ENCODE results near the gene PTPRG. TPM values are rescaled to one million over a fixed set of nuclear protein-coding genes. Genes with fewer than 3 reads are reported as not detected.

The PTPRG gene
- total RNA-seq, 1 donor from 2014 or later, result 124 TPM

DNA sequence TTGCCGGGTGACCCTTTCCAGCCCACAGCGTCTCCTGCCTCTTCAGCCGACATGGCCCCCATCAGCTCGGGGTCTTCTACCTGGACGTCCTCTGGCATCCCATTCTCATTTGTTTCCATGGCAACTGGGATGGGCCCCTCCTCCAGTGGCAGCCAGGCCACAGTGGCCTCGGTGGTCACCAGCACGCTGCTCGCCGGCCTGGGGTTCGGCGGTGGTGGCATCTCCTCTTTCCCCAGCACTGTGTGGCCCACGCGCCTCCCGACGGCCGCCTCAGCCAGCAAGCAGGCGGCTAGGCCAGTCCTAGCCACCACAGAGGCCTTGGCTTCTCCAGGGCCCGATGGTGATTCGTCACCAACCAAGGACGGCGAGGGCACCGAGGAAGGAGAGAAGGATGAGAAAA is 641.8 kb downstream of the PTPRG start:
- no peak for DNase-seq (ENCODE audit: low spot score)

DNA sequence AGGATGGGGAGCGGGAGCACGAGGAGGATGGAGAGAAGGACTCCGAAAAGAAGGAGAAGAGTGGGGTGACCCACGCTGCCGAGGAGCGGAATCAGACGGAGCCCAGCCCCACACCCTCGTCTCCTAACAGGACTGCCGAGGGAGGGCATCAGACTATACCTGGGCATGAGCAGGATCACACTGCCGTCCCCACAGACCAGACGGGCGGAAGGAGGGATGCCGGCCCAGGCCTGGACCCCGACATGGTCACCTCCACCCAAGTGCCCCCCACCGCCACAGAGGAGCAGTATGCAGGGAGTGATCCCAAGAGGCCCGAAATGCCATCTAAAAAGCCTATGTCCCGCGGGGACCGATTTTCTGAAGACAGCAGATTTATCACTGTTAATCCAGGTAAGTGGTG is 642.2 kb downstream of the PTPRG start:
- no peak for DNase-seq (ENCODE audit: low spot score)

DNA sequence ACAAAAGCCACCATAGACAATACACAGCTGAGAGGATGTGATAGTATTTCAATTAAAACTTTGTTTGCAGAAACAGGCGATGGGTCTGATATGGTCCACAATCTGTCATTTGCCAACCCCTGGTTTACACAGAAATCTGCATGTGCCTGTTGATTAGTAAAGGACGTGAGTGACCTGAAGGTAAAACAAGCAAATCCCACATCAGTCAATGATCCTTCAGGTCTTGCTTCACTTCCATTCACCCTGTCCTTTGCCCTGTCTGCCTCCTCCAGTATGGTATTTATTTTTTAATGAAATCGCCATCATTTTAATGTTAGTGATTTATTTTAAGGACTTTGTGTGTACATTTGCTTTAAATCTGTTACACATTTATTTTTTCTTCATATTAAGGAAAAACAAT is 645.8 kb downstream of the PTPRG start:
- DNase-seq (ENCODE audit: low spot score), result no peak

DNA sequence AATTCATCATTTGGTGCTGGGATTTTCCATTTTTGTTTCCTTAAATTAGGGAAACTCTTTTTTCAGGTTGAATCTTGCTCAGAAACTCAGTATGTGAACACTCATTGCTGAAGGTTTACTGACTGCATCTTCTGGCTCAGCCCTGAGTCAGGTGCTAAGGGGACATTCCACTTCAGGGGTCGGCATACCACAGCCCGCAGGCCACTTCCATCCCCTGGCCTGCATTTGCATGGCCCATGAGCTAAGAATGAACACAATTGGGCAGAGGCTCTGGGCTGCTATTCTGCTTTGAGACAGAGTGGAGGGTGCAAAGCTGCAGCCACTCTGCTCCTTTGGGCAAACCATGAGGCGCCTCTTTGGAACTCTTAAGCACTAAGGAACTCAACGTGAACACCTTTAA is 647.0 kb downstream of the PTPRG start:
- DNase-seq (ENCODE audit: low spot score), result no peak

DNA sequence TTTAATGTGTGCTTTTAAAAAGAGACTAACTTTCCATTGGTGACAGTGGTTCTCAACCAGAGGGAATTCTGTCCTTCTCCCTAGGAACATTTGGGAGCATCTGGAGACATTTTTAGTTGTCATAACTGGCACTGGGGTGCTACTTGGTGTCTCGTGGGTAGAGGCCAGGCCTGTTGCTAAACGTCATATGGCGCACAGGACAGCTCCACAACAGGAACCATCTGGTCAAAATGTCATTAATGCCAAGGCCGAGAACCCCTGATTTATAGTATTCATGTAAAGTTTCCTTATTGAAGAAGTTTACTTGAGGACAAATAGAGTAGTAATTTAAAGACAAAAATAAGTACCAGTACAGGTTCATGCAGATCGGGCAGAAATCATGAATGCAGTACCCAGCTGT is 647.7 kb downstream of the PTPRG start:
- DNase-seq (ENCODE audit: low spot score), result no peak

DNA sequence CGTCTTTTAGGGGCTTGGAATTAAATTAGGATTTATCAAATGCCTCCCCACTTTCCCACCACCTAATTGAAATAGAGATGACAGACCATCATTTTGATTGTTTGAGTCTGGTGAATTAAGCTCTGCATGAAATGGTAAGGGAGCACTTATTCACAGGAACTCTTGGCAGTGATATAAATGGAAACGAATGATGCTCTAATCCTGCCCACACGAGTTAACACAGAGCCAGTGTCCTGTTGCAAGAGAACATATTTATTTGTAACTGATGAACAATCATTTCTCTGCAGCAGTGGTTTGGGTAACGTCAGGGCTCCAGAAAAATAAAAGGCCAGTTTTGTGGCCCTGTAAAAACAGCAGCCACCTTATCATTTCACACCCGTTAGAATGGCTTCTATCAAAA is 648.6 kb downstream of the PTPRG start:
- no peak for DNase-seq (ENCODE audit: low spot score)

DNA sequence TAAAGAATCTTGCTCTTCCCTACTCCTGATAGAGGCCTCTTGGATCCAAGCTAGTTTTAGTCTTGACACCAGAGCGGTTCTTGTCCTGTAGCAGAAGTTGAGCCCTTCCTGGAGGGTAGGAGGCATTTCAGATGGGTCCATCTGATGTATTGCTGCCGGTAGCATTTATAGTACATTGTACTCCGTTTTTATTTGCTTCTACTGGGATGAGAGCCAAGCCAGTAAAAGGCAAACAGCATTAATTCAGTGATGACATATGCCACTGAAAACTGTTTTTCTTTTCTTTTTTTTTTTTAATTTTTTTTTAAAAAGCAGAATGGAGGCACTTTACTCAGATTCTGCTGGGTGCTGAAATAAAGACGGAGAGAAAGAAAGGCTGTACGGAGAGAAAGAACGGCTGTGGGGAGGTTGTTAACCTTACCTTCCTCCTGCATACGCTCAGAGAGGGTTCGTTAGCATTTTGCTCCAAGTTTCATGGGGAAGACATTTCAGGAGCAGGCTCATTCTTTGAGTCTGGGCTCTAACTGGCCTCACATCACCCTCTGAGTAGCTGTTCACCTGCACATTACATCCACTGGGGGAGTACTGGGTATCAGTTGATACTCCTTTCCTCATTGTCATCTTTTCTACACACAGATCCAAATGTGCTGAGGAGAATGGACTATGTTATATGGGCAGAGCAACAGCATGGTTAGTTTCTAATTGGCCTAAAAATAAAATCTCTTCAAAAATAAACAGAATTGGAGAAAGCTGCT is 650.5 kb downstream of the PTPRG start:
- no peak for DNase-seq (ENCODE audit: low spot score)

DNA sequence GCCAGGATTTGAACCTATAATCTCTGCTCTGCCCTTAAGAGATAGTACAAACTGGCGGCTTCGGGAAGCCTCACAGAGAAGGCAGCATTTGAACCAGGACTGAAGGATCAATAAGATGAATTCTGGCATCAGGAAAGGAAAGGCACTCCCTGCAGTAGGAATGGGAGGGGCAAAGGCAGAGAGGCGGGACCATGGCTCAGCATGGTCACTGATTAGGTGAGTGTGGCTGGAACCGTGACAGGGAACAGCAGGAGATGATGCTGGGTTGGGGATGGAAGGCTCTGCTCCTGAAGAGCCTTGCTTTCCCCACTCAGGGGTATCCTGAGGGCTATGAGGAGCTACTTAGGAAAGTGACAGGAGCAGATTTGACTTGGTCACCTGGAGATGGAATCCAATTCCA is 653.5 kb downstream of the PTPRG start:
- no peak for DNase-seq (ENCODE audit: low spot score)

DNA sequence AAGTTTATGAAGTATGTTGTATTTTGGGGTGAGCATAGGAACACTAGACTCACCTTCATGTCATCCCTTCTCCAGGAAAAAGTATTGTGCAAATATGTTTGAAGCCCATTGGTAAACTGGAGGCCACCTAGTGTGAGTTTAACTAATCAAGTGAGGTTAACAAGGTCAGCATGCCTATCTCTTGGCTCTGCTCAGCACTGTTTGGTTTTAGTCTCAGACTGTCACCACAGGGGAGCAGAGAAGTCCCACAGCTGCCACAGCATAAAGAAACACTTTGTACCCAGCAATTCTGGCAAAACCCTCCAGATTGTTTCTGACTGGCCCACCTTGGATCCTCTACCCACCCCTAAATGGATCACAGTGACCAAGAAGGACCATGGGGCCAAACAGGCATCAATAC is 659.2 kb downstream of the PTPRG start:
- DNase-seq (ENCODE audit: low spot score), result no peak

DNA sequence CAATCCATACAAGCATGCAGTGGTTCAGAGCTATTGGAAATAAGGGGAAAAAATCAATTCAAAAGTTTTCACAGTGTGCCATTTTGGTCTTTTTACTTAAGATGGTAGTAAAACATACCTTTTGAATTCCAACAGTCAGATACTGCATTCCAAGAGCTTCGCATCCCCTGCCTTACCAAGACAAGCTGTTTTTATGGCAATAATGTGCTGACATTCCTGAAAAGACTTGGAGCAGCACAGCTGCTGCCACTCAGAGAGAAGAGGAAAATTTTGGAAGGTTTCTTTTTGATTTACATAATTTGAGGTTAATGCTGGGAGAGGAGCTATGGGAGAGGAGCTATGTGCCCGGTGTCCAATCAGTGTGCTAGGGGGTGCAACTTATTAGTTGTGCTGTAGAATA is 663.7 kb downstream of the PTPRG start:
- no peak for DNase-seq (ENCODE audit: low spot score)

DNA sequence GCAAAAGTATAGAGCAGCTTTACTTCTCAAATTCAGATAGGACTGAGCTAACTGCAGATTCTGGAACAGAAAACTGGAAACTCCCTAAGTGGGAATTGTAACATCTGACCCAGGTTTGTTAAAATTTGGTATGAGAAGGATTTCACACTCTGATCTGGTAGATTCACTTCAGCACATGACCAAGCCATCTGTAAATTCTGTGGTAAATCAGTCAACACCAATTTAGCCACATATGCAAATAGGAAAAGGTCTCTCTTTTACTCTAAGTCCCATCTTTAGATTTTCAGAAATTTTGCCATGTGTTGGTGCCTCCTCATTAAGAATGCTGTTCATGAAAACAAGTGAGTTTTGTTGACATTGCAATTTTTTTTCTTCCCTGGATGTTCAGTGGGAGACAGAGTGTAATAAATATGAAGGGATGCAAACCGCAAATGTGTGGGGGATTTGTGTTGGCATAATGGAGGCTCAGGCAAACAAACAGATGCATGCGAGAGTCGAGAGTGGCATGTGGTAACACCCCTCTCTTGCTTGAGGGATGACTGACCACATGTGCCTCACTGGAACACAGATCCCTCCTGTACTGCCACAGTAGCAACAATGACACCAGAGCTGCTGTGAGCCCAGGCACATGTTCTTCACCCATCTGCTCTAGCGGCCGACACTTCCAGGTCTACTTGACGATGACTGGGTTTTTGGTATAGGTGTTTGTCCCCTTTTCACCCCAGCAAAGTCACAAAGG is 665.4 kb downstream of the PTPRG start:
- DNase-seq (ENCODE audit: low spot score), result no peak

DNA sequence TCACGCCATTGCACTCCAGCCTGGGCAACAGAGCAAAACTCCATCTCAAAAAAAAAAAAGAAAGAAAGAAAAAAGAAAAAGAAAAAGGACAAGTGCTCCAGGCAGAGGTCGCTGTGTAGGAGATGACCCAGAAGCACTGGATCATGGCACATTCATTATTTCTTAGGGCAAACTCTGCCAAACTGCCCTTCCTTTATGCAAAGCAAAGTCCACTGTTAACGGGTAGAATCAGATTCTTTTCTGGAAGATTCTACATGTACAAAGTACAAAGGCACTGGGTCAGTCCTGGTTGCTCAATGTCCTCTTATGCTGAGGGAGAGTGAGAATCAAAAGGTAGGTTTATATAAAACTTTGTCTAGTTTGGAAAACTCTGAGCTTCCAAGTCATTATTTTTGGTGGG is 667.1 kb downstream of the PTPRG start:
- DNase-seq (ENCODE audit: low spot score), result no peak

DNA sequence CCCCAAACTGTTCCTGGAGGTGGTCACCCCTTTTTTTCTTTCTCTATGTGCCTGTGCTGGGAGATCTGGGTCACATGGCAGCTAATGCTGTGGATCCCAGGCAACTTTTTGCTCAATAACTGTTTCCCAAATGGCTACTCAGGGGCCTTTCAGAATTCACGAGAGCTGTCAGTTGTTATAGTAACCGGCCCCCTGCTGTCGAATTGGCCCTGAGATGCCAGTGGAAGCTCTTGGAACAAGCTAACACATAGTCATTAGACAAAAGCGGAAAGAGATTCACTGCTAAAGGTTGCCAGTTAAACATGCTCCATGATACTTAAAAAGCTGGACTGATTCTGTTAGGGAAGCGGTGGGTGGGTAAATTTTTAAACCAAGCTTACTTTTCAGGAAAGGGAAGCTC is 667.8 kb downstream of the PTPRG start:
- no peak for DNase-seq (ENCODE audit: low spot score)

DNA sequence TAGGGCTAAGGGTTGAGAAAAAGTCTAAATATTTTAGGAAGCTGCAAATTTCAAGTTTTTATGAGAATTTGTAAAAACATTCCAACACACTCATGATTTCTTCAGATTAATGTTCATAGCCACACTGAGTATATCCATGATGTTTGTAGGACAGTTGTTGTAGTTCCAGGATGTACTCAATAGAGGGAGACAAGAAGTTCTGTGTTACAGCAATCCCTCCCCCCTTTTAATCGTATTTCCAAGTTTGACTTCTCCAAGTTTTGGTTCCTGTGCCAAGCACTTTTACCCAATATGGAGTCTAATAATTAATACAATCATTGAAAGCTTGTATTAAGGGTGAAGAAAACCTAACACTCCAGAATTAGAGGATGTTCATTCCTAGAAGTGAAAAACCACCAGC is 668.5 kb downstream of the PTPRG start:
- no peak for DNase-seq (ENCODE audit: low spot score)

DNA sequence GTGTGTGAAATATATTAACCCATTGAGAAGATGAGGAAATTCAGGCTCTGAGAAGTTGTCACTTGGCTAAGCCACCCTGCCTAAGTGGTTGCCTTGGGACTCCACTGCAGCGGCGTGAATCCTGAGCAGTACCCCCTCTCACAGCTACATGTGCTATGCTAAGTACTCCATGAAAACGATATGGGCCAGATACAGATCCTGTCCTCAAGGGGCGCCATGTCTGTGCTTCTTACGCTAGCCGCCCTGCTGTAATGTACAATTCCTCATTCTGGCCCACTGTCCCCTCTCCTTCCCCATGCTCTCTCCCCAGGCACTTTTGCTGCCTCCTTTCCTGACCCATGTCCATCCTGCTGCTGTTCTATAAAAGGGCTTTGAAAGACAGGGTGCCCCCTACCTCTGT is 671.7 kb downstream of the PTPRG start:
- no peak for DNase-seq (ENCODE audit: low spot score)

DNA sequence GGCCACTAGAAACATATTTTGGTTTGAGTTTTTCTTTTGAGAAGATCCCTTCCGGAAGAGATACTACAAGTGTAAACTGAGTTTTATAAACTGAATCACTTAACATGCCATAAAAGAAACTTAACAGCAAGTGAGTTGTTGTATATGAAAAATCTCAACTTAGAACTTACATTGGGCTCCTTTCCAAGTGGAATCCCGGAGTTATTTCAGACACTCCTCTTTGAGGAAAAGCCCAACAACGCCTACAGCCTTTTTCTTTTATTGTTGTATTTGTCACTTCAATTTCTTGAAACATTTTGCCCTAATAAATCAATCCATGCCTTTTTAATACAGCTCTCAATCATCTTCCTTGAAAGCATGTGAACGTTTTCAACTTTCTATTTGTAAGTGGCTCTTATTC is 674.6 kb downstream of the PTPRG start:
- DNase-seq (ENCODE audit: low spot score), result no peak

DNA sequence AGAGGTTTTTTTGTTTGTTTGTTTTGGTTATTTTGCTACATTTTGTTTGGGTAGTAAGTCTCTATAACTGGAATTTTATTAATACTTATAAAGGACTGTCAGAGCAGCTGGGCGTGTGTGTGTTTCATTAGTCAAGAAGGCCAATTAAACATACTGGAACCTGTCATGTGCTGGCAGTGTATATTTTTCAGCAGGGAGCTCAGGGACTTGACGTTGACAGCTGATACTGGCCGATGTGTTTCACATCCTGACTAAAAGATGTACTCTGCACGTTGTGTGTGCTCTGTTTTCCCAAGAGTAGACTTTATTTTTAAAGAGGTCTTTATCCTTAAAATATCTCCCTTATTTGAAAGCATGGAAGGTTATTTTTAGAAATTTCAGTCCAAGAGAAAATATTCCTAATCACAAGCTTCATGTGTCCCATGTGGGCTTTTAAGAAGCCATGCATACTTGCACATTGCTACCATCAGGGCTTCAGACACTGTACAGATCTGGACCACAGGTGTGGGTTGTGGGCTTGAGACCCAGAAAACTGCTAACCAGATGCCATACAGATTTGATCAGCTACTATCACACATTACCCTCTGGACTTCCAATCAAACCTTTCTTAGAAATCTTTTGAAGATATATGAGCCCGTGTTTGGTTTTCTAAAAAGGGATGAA is 676.0 kb downstream of the PTPRG start:
- DNase-seq (ENCODE audit: low spot score), result no peak

DNA sequence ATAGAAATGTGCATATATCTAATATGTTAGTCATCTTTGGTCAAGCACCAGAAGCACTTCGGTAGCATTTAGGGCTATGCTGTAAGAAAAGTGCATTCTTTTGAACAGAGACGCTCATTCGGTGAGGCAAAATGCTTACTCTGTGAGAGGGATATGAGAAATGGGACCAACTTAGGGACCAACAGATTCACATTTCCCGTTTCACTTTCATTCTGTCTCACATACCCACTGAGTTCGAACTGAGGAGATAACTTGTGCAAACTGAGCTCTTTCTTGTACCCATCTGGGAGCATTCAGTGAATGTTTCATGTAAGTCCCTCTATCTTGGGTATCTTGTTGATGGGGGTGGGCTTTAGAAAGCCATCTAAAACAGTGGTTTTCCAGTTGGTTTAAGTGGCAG is 676.6 kb downstream of the PTPRG start:
- no peak for DNase-seq (ENCODE audit: low spot score)

DNA sequence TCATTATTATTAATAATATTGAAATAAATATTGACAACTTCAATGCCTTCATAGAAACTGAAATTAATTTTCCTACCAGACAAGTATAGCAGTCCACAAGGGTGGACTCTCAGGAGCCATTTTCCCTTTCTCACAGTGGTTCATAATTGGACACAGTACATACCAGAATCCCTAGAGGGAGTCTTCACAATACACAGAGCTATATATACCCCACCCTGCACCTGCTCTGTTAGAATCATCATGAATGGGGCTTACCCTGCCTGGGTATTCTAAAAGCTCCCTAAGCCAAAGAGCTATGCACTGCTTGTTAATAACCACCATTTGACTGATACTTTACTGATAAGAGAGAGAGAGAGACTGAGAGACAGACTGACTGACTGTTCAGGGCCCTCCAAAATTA is 677.1 kb downstream of the PTPRG start:
- no peak for DNase-seq (ENCODE audit: low spot score)

DNA sequence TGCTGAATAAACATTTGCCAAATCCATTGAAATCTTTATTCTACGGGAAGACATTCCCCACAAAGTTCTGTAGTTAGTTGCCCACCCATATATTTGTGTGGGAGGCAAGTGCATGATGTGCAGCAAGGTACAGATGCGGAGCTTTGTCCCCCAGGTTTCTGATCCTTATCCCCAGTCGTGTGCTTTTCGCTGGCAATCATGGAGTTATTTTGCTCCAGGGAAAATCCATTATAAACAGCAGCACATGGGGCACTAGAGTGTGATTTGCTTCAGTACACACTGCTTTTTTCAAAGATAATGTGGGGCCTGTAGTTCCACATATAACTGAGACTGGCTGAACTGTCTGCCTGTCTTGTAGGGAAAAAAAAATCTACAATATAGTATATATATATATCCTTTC is 679.9 kb downstream of the PTPRG start:
- DNase-seq (ENCODE audit: low spot score), result no peak

DNA sequence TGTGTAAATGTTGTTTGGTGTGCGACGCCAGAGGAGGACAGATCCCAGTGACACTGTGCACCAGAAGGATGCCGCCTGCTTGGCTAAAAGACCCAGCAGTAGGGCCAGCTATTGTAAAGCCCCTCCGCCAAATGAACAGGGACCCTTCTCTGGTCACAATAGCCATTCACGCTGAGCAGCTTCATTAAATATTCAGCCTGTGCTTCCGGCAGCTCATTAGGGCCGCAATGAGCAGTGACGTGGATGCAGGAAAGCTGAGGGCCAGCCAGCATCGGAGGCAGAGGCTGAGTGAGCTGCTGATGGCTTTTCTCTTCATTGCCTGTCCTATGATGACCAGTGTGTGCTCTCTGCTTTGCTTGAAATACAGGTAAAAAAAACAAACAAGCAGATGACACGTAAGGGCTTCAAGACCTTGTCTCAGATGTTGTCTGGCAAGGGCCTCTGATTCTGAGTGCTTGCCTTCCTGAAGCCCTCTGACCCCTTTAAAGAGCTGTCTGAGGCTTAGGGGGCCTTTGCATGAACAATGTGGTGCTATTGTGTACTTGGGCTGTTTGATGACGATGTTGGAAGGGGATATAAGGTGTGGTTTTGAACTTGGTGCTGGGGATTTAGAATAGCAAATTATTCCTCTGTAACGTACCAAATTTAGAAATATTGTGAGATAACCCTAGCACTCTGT is 681.6 kb downstream of the PTPRG start:
- no peak for DNase-seq (ENCODE audit: low spot score)

DNA sequence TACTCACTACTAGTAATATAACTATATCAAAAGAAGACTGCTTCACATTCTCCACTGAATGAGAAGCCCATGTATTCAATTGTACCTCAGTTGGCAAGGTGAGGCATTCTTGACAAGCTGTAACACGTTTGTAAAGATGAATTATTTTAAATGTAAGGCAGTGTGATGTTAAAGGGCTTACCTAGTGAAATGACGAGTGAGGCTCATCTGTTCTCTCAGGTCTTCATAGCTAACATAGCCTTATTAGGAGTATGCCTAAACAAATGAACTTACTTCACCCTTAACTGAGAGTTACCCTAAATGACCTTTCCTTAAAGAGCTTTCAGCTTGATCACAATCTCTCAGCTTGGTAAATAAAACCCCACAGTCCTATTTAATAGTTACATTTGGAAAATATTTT is 684.7 kb downstream of the PTPRG start:
- DNase-seq (ENCODE audit: low spot score), result no peak
